Chondrocyte (in vitro differentiated cells): ENCODE results near the gene GALNT10. TPM values are rescaled to one million over a fixed set of nuclear protein-coding genes. Genes with fewer than 3 reads are reported as not detected.

Source experiments
- DNase-seq: peaks from one replicate; pipeline ENCODE4 v3.0.0; 2021; ENCODE audit warnings: mixed read lengths, low spot score
- H3K27ac Mint-ChIP-seq: one replicate; pipeline ENCODE4 v1.8.0; 2021; ENCODE audit warnings: mild to moderate bottlenecking, moderate library complexity, mixed read lengths; ENCODE audit not compliant: unreplicated experiment
- H3K27me3 Mint-ChIP-seq: 2 replicates; pipeline ENCODE4 v1.8.0; 2021; ENCODE audit warnings: low read depth, mixed read lengths
- H3K36me3 Mint-ChIP-seq: 2 replicates; pipeline ENCODE4 v1.8.0; 2021; ENCODE audit warnings: low read depth, mixed read lengths
- H3K4me1 Mint-ChIP-seq: 2 replicates; pipeline ENCODE4 v1.8.0; 2021; ENCODE audit warnings: low read depth, mild to moderate bottlenecking, mixed read lengths
- H3K4me3 Mint-ChIP-seq: one replicate; pipeline ENCODE4 v1.8.0; 2021; ENCODE audit warnings: mild to moderate bottlenecking, moderate library complexity, mixed read lengths; ENCODE audit not compliant: unreplicated experiment
- H3K9me3 Mint-ChIP-seq: 2 replicates; pipeline ENCODE4 v1.8.0; 2021; ENCODE audit warnings: low read depth, mixed read lengths
- total RNA-seq: library from RNA; stranded (reverse); gene quantifications from 3 replicates; pipeline ENCODE4 v1.2.1, GENCODE V29; 2021
- TF ChIP-seq, protein P1 (sequence below): fragments of 200-600 bp; sonication (generic); IDR thresholded peaks from 2 replicates; pipeline ENCODE4 v1.5.0; 2021; ENCODE audit warnings: antibody characterized with exemption, mild to moderate bottlenecking, moderate library complexity

Gene GALNT10
- total RNA-seq, 1 donor from 2014 or later: 155 TPM

DNA sequence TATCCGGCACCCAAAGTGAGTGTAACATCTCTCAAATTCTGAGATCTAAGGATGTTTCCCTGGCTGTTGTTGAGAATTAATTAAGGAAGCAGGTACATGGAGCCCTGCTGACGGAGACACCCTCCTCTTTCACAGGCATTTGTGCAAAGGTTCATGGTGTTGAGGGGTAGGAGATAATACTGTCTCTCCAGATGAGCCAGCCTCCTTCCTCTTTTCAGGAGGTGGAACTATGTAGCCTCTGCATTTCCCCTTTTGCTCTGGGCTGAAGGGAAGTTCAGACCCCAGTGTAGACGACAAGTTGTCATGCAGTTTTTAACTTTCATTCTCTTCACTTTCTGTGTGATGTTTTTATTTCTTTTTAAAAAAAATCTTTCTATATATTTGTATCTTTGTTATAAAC is 107.5 kb downstream of the GALNT10 start:
- H3K27me3 Mint-ChIP-seq: no peaks in the 10 kb centered on the region
- TF ChIP-seq, protein P1, sequence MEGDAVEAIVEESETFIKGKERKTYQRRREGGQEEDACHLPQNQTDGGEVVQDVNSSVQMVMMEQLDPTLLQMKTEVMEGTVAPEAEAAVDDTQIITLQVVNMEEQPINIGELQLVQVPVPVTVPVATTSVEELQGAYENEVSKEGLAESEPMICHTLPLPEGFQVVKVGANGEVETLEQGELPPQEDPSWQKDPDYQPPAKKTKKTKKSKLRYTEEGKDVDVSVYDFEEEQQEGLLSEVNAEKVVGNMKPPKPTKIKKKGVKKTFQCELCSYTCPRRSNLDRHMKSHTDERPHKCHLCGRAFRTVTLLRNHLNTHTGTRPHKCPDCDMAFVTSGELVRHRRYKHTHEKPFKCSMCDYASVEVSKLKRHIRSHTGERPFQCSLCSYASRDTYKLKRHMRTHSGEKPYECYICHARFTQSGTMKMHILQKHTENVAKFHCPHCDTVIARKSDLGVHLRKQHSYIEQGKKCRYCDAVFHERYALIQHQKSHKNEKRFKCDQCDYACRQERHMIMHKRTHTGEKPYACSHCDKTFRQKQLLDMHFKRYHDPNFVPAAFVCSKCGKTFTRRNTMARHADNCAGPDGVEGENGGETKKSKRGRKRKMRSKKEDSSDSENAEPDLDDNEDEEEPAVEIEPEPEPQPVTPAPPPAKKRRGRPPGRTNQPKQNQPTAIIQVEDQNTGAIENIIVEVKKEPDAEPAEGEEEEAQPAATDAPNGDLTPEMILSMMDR: no peak
- peaks cover 42% of the 10 kb centered on the region for H3K36me3 Mint-ChIP-seq
- H3K9me3 Mint-ChIP-seq: no peaks in the 10 kb centered on the region
- H3K4me3 Mint-ChIP-seq: no peak overlapping the region
- no peak for DNase-seq
- peak overlapping the region; percentile 54 for H3K27ac Mint-ChIP-seq
- H3K4me1 Mint-ChIP-seq: peaks cover 9% of the 10 kb centered on the region

DNA sequence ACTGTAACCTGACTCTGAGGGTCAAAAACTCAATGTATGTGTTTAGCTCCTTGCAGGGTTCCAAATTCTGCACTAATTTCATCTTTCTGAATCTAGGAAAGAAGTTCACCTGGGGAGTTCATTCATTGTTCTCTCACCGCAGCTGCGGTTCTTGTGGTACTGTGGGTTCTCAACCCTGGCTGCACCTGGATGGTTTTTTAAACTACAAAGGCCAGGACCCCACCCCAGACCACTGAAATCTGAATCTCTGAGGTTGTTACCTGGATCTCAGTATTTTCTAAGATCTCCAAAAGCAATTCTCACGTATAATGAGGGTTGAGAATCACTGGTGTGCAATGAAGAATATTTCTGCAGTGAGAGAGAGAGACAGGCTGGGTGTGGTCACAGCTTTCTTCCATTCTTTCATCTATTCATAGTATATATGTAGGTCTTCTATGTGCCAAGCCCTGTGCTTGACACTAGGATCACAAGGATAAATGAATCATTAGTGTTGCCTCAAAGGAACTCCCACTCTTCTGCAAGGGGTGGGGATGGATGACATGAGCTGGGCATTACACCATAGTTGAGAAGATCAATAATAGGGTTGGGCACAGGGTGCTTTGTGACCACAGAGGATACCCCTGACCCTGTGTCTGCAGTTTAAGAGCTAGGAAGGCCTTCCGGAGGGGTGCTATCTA is 109.8 kb downstream of the GALNT10 start:
- DNase-seq: no peak
- TF ChIP-seq, protein P1: no peak
- H3K4me1 Mint-ChIP-seq: no peaks in the 10 kb centered on the region
- no peaks in the 10 kb centered on the region for H3K27me3 Mint-ChIP-seq
- no peak overlapping the region for H3K27ac Mint-ChIP-seq
- peaks cover 54% of the 10 kb centered on the region for H3K36me3 Mint-ChIP-seq
- H3K9me3 Mint-ChIP-seq: peaks cover 16% of the 10 kb centered on the region
- H3K4me3 Mint-ChIP-seq: no peak overlapping the region

DNA sequence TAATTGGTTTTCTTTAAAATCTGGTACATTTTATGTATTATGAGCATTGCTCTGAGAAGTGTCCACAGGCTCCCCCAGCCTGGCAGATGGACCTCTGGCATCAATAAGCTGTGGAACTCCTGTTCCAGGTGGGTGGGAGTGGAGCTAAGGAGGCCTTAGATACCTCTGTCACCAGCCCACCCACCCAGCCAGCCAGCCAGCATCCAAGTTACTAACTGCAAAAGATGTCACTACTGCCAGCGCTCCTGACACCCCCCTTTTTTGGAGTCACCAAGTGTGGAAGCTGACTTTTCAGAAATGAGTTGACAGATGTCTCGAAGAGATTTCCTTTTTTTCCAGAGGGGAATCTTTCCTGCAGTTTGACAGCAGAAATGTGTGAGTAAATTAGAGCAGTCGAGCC is 111.2 kb downstream of the GALNT10 start:
- Mint-ChIP-seq H3K4me1 (peaks cover 5% of the 10 kb centered on the region), H3K27me3 (no peaks in the 10 kb centered on the region), H3K4me3 (no peak overlapping the region), H3K9me3 (peaks cover 20% of the 10 kb centered on the region), H3K36me3 (peaks cover 56% of the 10 kb centered on the region), H3K27ac (no peak overlapping the region)
- no peak for DNase-seq
- TF ChIP-seq, protein P1: no peak

DNA sequence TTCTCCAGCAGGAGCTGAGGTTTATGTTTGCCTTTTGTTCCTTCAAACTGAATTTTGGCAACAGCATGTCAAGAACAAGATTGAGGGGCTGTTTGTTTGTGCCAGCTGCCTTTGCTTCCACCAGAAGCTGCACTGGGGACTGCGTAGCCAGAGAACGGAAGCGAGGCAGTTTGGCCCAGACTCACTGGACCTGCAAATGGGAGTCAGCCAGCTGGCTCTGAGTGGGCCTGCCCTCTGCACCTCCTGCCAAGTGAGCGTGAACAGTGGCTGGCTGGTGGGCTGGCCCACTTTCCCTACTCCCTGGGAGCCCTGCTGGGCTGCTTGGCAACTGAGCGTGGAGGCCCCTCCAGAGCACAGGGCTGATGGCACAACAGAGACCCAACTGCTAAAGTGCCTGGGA is 111.6 kb downstream of the GALNT10 start:
- H3K27ac Mint-ChIP-seq: no peak overlapping the region
- peaks cover 7% of the 10 kb centered on the region for H3K4me1 Mint-ChIP-seq
- DNase-seq: no peak
- TF ChIP-seq, protein P1: no peak
- H3K4me3 Mint-ChIP-seq: no peak overlapping the region
- no peaks in the 10 kb centered on the region for H3K27me3 Mint-ChIP-seq
- peaks cover 55% of the 10 kb centered on the region for H3K36me3 Mint-ChIP-seq
- peaks cover 20% of the 10 kb centered on the region for H3K9me3 Mint-ChIP-seq

DNA sequence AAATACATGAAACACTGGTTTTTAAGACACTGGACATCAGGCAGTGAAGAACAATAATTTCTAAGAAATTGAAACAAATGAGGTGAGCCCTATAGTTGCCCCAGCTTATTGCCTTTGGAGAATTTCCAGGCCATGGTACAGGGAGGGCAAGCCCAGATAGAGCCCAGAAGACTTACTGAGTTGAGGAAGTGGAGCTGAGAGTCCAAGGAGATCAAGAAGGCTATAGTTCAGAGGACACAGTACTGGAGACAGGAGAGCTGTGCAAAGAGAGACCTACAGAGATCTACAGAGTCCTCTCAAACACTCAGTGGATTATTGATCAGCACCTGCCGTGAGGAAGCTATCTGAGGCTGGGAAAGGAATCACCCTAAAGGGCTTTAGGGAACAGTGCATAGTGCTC is 112.6 kb downstream of the GALNT10 start:
- Mint-ChIP-seq H3K27ac (no peak overlapping the region), H3K4me3 (no peak overlapping the region), H3K4me1 (peaks cover 10% of the 10 kb centered on the region), H3K9me3 (peaks cover 20% of the 10 kb centered on the region), H3K27me3 (no peaks in the 10 kb centered on the region), H3K36me3 (peaks cover 46% of the 10 kb centered on the region)
- DNase-seq: no peak
- TF ChIP-seq, protein P1: no peak
